Astrocyte of the cerebellum (primary cell): ENCODE data around the gene FBXL17.

ENCODE experiments used
- DNase-seq: peaks from one replicate; pipeline ENCODE4 v3.0.0-alpha.2; 2011; ENCODE audit warnings: low read depth
- H3K4me3 ChIP-seq: 2 replicates; pipeline ENCODE4 v1.5.1; 2011; ENCODE audit warnings: mild to moderate bottlenecking, low read depth, low read length, moderate library complexity
- CTCF ChIP-seq: IDR thresholded peaks from 2 replicates; pipeline ENCODE4 v1.5.1; 2012; ENCODE audit warnings: low read length, low read depth, moderate library complexity, mild to moderate bottlenecking; ENCODE audit errors: missing control alignments
- in situ Hi-C: cut with HindIII; loops from 2 replicates; pipeline ENCODE4 v1.10.0; 2017; ENCODE audit warnings: low sequenced_read_pairs

The FBXL17 gene

GRCh38 chr5:108361771-108362170 lies 20.1 kb downstream of the FBXL17 start:
- H3K4me3 ChIP-seq = no peak overlapping the region
- in situ Hi-C loops = no loop called here
- no peak for DNase-seq
- no peak for TF ChIP-seq CTCF

GRCh38 chr5:108361239-108361638 lies 20.7 kb downstream of the FBXL17 start:
- in situ Hi-C loops = no loop called here
- DNase-seq = no peak
- TF ChIP-seq CTCF = no peak
- no peak overlapping the region for H3K4me3 ChIP-seq

- H3K4me3 ChIP-seq = no peak overlapping the region
- no peak for DNase-seq
- in situ Hi-C loops = no loop called here
- TF ChIP-seq CTCF = no peak
These were observed 21.6 kb downstream of the FBXL17 start for GRCh38 chr5:108360280-108360679.

GRCh38 chr5:108356286-108356685 lies 25.6 kb downstream of the FBXL17 start:
- no peak overlapping the region for H3K4me3 ChIP-seq
- TF ChIP-seq CTCF = no peak
- DNase-seq = no peak
- in situ Hi-C loops = no loop called here

- no peak overlapping the region for H3K4me3 ChIP-seq
- TF ChIP-seq CTCF = no peak
- in situ Hi-C loops = no loop called here
- DNase-seq = no peak
These were observed 28.8 kb downstream of the FBXL17 start for GRCh38 chr5:108353087-108353486.

- no peak overlapping the region for H3K4me3 ChIP-seq
- TF ChIP-seq CTCF = no peak
- DNase-seq = peak; percentile 31
- in situ Hi-C loops = no loop called here
These were observed 36.2 kb downstream of the FBXL17 start for GRCh38 chr5:108345541-108346171.
